H1 (cell line): Measurements from ENCODE around the gene SMCHD1. TPM values are rescaled to one million over a fixed set of nuclear protein-coding genes. Genes with fewer than 3 reads are reported as not detected.

Source experiments
- CTCF ChIA-PET: fragments of 300-600 bp; sonication (Branson Sonifier 250); formaldehyde crosslinking; loops from one replicate; lab custom pipeline; 2021; ENCODE audit not compliant: partially characterized antibody; lab: Charles Lee
- POLR2A ChIA-PET: fragments of 300-600 bp; sonication (Branson Sonifier 250); formaldehyde crosslinking; loops from one replicate; lab custom pipeline; 2021; ENCODE audit warnings: inconsistent platforms; ENCODE audit not compliant: partially characterized antibody; lab: Charles Lee
- DNase-seq, 2 experiments: peaks; one replicate each; pipeline versions ENCODE4 v3.0.0 to v3.0.0-alpha.2; 2010 to 2022; ENCODE audit warnings: low spot score in 2 of 2, low read depth in 1 of 2, mixed read lengths in 1 of 2
- FAIRE-seq: peaks from 2 replicates; lab custom pipeline; 2011; peaks lifted over from hg19 to GRCh38; lab: Jason Lieb, UNC
- H2AFZ ChIP-seq: 2 replicates; pipeline ENCODE4 v1.8.1; 2012; ENCODE audit warnings: low read length, inconsistent platforms
- H2AK5ac ChIP-seq: 2 replicates; pipeline ENCODE4 v1.6.1; 2013; ENCODE audit warnings: low read depth, low read length
- H2BK120ac ChIP-seq: replicated peaks from 2 replicates; pipeline ENCODE3; 2013; ENCODE audit warnings: low read depth, low read length, inconsistent platforms
- H2BK12ac ChIP-seq: 2 replicates; pipeline ENCODE4 v1.6.1; 2013; ENCODE audit warnings: low read depth, low read length
- H2BK15ac ChIP-seq: 2 replicates; pipeline ENCODE4 v1.6.1; 2013; ENCODE audit warnings: low read length
- H2BK20ac ChIP-seq: 2 replicates; pipeline ENCODE4 v1.6.1; 2013; ENCODE audit warnings: low read length
- H2BK5ac ChIP-seq: 2 replicates; pipeline ENCODE4 v1.6.1; 2013; ENCODE audit warnings: low read depth, low read length
- H3K14ac ChIP-seq: 2 replicates; pipeline ENCODE4 v1.6.1; 2013; ENCODE audit warnings: inconsistent platforms; ENCODE audit not compliant: insufficient read length
- H3K18ac ChIP-seq: 2 replicates; pipeline ENCODE4 v1.6.1; 2013; ENCODE audit warnings: low read length; ENCODE audit errors: extremely low read depth
- H3K23ac ChIP-seq: 2 replicates; pipeline ENCODE4 v1.6.1; 2013; ENCODE audit warnings: inconsistent platforms; ENCODE audit not compliant: insufficient read length
- H3K23me2 ChIP-seq: 2 replicates; pipeline ENCODE4 v1.6.1; 2013; ENCODE audit warnings: low read depth, low read length
- H3K27ac ChIP-seq: 2 replicates; pipeline ENCODE4 v1.6.1; 2011; ENCODE audit warnings: low read depth, low read length, inconsistent platforms
- H3K27me3 ChIP-seq, 4 experiments: replicated peaks in 1 of 4; 1 replicate in 1 of 4; 2 replicates in 3 of 4; pipeline versions ENCODE4 v1.6.1 to v1.8.1; 2011 to 2013; ENCODE audit warnings: low read length in 3 of 4, mild to moderate bottlenecking in 3 of 4, inconsistent platforms in 2 of 4, mixed read lengths in 2 of 4, moderate library complexity in 1 of 4; ENCODE audit not compliant: control insufficient read depth in 3 of 4, insufficient read depth in 3 of 4; ENCODE audit errors: extremely low read depth in 1 of 4
- H3K36me3 ChIP-seq, 4 experiments: 2 replicates each; pipeline versions ENCODE4 v1.6.1 to v1.8.1; 2011 to 2013; ENCODE audit warnings: mild to moderate bottlenecking in 4 of 4, low read length in 3 of 4, moderate library complexity in 2 of 4, control low read depth in 1 of 4, inconsistent platforms in 1 of 4; ENCODE audit not compliant: insufficient read depth in 4 of 4, control insufficient read depth in 2 of 4
- H3K4ac ChIP-seq: replicated peaks from 2 replicates; pipeline ENCODE3; 2013; ENCODE audit warnings: low read length, low read depth, mixed read lengths, inconsistent platforms; ENCODE audit not compliant: insufficient read length
- H3K4me1 ChIP-seq, 4 experiments: replicated peaks in 1 of 4; 1 replicate in 1 of 4; 2 replicates in 3 of 4; pipeline versions ENCODE4 v1.6.1 to v1.8.1; 2011 to 2013; ENCODE audit warnings: low read length in 3 of 4, inconsistent platforms in 2 of 4, mixed read lengths in 1 of 4; ENCODE audit not compliant: insufficient read depth in 4 of 4, control insufficient read depth in 3 of 4
- H3K4me2 ChIP-seq, 2 experiments: 2 replicates each; pipeline versions ENCODE4 v1.6.1 to v1.8.1; 2011 to 2013; ENCODE audit warnings: low read depth in 2 of 2, low read length in 2 of 2, control low read depth in 1 of 2, inconsistent platforms in 1 of 2, mild to moderate bottlenecking in 1 of 2; ENCODE audit not compliant: insufficient read depth in 1 of 2
- H3K4me3 ChIP-seq, 4 experiments: fragments of 200-600, 300-600 bp in 1 of 4; sonication (generic), shearing (Covaris generic), sonication (Bioruptor Twin) in 1 of 4; 2 replicates each; pipeline versions ENCODE4 v1.5.1 to v1.8.1; 2011 to 2016; ENCODE audit warnings: low read length in 4 of 4, low read depth in 3 of 4, control low read depth in 2 of 4, inconsistent platforms in 2 of 4, mild to moderate bottlenecking in 2 of 4, mixed read lengths in 1 of 4, moderate library complexity in 1 of 4; ENCODE audit not compliant: insufficient read depth in 2 of 4; ENCODE audit errors: extremely low read depth in 1 of 4
- H3K56ac ChIP-seq: replicated peaks from 2 replicates; pipeline ENCODE3; 2013; ENCODE audit warnings: low read depth, mild to moderate bottlenecking, mixed read lengths, low read length, inconsistent platforms; ENCODE audit not compliant: insufficient read length
- H3K79me1 ChIP-seq: 2 replicates; pipeline ENCODE4 v1.6.1; 2013; ENCODE audit warnings: low read depth, low read length, control low read depth
- H3K79me2 ChIP-seq, 2 experiments: 2 replicates each; pipeline versions ENCODE4 v1.6.1 to v1.8.1; 2012 to 2013; ENCODE audit warnings: low read length in 2 of 2, mild to moderate bottlenecking in 2 of 2, inconsistent platforms in 1 of 2; ENCODE audit not compliant: insufficient read depth in 2 of 2, control insufficient read depth in 1 of 2
- H3K9ac ChIP-seq, 4 experiments: replicated peaks in 1 of 4; 1 replicate in 1 of 4; 2 replicates in 3 of 4; pipeline versions ENCODE4 v1.6.1 to v1.8.1; 2011 to 2013; ENCODE audit warnings: low read depth in 3 of 4, low read length in 3 of 4, control low read depth in 2 of 4, mild to moderate bottlenecking in 2 of 4, moderate library complexity in 2 of 4, inconsistent platforms in 1 of 4; ENCODE audit errors: extremely low read depth in 1 of 4
- H3K9me3 ChIP-seq, 2 experiments: 2 replicates each; pipeline versions ENCODE4 v1.6.1 to v1.8.1; 2012 to 2013; ENCODE audit warnings: mild to moderate bottlenecking in 2 of 2, moderate library complexity in 2 of 2, control low read depth in 1 of 2, inconsistent platforms in 1 of 2, low read depth in 1 of 2, low read length in 1 of 2, mixed read lengths in 1 of 2; ENCODE audit not compliant: insufficient read depth in 2 of 2
- H4K20me1 ChIP-seq, 2 experiments: replicated peaks in 1 of 2; 2 replicates each; pipeline versions ENCODE3 to v1.8.1; 2011 to 2013; ENCODE audit warnings: inconsistent platforms in 2 of 2, low read length in 2 of 2, mild to moderate bottlenecking in 1 of 2; ENCODE audit not compliant: insufficient read depth in 2 of 2, control insufficient read depth in 1 of 2
- H4K5ac ChIP-seq: 2 replicates; pipeline ENCODE4 v1.6.1; 2013; ENCODE audit warnings: low read length, low read depth, mixed read lengths, inconsistent platforms; ENCODE audit not compliant: insufficient read length
- H4K8ac ChIP-seq: 2 replicates; pipeline ENCODE4 v1.8.0; 2013; ENCODE audit warnings: mild to moderate bottlenecking, moderate library complexity, low read length, inconsistent platforms; ENCODE audit not compliant: insufficient read depth; ENCODE audit errors: extremely low read depth
- H4K91ac ChIP-seq: replicated peaks from 2 replicates; pipeline ENCODE3; 2013; ENCODE audit warnings: low read length, mixed read lengths, inconsistent platforms; ENCODE audit not compliant: insufficient read length
- BACH1 ChIP-seq: IDR thresholded peaks from 2 replicates; pipeline ENCODE4 v1.6.1; 2012; ENCODE audit warnings: low read length, improper control_type of control experiment
- CBX5 ChIP-seq: fragments of 300-800, 300-1000 bp; sonication (generic); IDR thresholded peaks from 2 replicates; pipeline ENCODE4 v1.7.1; 2016; ENCODE audit warnings: antibody characterized with exemption, low read length, low read depth
- CHD2 ChIP-seq: IDR thresholded peaks from 2 replicates; pipeline ENCODE4 v1.6.1; 2012; ENCODE audit warnings: low read length, improper control_type of control experiment
- CTBP2 ChIP-seq: IDR thresholded peaks from 2 replicates; pipeline ENCODE4 v1.7.0; 2011; ENCODE audit warnings: borderline replicate concordance, mild to moderate bottlenecking, moderate library complexity, mixed read lengths, low read length; ENCODE audit not compliant: insufficient read depth, insufficient read length
- GABPA ChIP-seq: IDR thresholded peaks from 2 replicates; pipeline ENCODE4 v1.6.1; 2011; ENCODE audit warnings: mild to moderate bottlenecking, low read length, moderate library complexity, borderline replicate concordance; ENCODE audit not compliant: insufficient read depth
- KDM4A ChIP-seq: IDR thresholded peaks from one replicate; pipeline ENCODE4 v1.7.1; 2012; ENCODE audit warnings: low read depth, mild to moderate bottlenecking, moderate library complexity, low read length, inconsistent platforms; ENCODE audit not compliant: severe bottlenecking
- TAF1 ChIP-seq: IDR thresholded peaks from 2 replicates; pipeline ENCODE4 v1.6.1; 2011; ENCODE audit warnings: mild to moderate bottlenecking, low read depth, low read length
- WGBS, 2 experiments: shearing (Covaris generic) in 1 of 2; methylation state at CpG; one replicate each; pipeline versions ENCODE4 v1.1.6 to v1.1.7; 2013 to 2015; ENCODE audit warnings: low lambda C conversion rate in 2 of 2, mixed read lengths in 2 of 2, inconsistent platforms in 1 of 2, low coverage in 1 of 2, missing lambda C conversion rate in 1 of 2; ENCODE audit not compliant: insufficient replicate concordance in 2 of 2, insufficient coverage in 1 of 2, insufficient read length in 1 of 2; ENCODE audit errors: extremely low coverage in 1 of 2, missing lambda C conversion rate in 1 of 2; 5-methylcytosine and 5-hydroxymethylcytosine counted together
- polyA plus RNA-seq, 7 experiments: library from polyadenylated mRNA; depleted of rRNA in 3 of 7; stranded (reverse) in 5 of 7; unstranded in 2 of 7; fragments of >200 nt in 5 of 7; fragments of 200-250 nt in 2 of 7; gene quantifications; 1 replicate in 5 of 7; 2 replicates in 1 of 7; 4 replicates in 1 of 7; pipeline versions ENCODE4 v1.2.1 to v1.2.3, GENCODE V29; 2011 to 2013; ENCODE audit warnings: missing spikeins in 2 of 7, mixed read lengths in 2 of 7
- total RNA-seq: library from RNA; stranded (reverse); fragmentation: NEBNext Ultra II Directional; extraction: Animal tissue kit (Norgen Biotek cat#: 25700); gene quantifications from 2 replicates; pipeline ENCODE4 v1.2.1, GENCODE V29; 2021
- TF ChIP-seq, protein P1 (sequence below): IDR thresholded peaks from 2 replicates; pipeline ENCODE4 v1.6.1; 2012; ENCODE audit warnings: inconsistent platforms
- TF ChIP-seq, protein P2 (sequence below): IDR thresholded peaks from 2 replicates; pipeline ENCODE4 v1.6.1; 2012; ENCODE audit warnings: inconsistent platforms

The SMCHD1 gene
- total and polyA plus RNA-seq, 2 of the 8 experiments (the other 6 are each of a cell fraction or from before 2014, with no cell fraction given), result 9.3 to 32.0 TPM

DNA sequence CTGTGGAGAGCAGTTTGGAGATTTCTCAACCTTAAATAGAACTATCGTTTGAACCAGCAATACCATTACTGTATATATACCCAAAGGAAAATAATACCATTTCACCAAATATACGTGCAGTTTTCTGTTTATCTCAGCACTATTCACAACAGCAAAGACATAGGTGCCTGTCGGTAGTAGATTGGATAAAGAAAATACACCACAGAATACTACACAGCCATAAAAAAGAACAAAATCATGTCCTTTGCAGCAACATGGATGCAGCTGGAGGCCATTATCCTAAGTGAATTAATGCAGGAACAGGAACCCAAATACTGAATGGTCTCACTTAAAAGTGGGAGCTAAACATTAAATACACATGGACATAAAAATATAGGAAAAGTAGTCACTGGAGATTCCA, 81.3 kb downstream of the SMCHD1 start:
- H3K56ac ChIP-seq, result no peak overlapping the region
- TF ChIP-seq BACH1, result no peak
- no peak for TF ChIP-seq CBX5
- no peak for TF ChIP-seq GABPA
- TF ChIP-seq, protein P1, sequence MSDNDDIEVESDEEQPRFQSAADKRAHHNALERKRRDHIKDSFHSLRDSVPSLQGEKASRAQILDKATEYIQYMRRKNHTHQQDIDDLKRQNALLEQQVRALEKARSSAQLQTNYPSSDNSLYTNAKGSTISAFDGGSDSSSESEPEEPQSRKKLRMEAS, result no peak
- TF ChIP-seq, protein P2, sequence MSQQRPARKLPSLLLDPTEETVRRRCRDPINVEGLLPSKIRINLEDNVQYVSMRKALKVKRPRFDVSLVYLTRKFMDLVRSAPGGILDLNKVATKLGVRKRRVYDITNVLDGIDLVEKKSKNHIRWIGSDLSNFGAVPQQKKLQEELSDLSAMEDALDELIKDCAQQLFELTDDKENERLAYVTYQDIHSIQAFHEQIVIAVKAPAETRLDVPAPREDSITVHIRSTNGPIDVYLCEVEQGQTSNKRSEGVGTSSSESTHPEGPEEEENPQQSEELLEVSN, result no peak
- no peak for TF ChIP-seq CHD2
- TF ChIP-seq CTBP2, result no peak
- no peak for TF ChIP-seq TAF1
- TF ChIP-seq KDM4A, result no peak

More for the DNA sequence above, 81.3 kb downstream of the SMCHD1 start:
- Histone ChIP-seq H3K14ac (no peak overlapping the region), H2BK12ac (no peak overlapping the region), H2BK5ac (no peak overlapping the region), H4K20me1 (no peaks in the 10 kb centered on the region), H3K27ac (no peak overlapping the region), H2BK20ac (no peak overlapping the region), H3K23me2 (no peaks in the 10 kb centered on the region), H3K4me3 (no peak overlapping the region), H2AK5ac (no peak overlapping the region), H3K23ac (no peak overlapping the region), H3K9ac (no peak overlapping the region), H4K91ac (no peak overlapping the region), H3K79me2 (no peaks in the 10 kb centered on the region), H3K4me2 (no peak overlapping the region), H2BK15ac (no peak overlapping the region), H3K27me3 (no peaks in the 10 kb centered on the region), H4K5ac (no peak overlapping the region), H4K8ac (no peak overlapping the region), H3K4me1 (no peaks in the 10 kb centered on the region), H3K9me3 (no peaks in the 10 kb centered on the region), H3K18ac (no peak overlapping the region), H2AFZ (no peak overlapping the region), H2BK120ac (no peak overlapping the region), H3K4ac (no peak overlapping the region), H3K36me3 (peaks cover 0 to 55% (median 16%) of the 10 kb centered on the region in 4 experiments; a peak in 6 of 8 replicates), H3K79me1 (no peaks in the 10 kb centered on the region)
- DNase-seq (no peak), FAIRE-seq (no peak)
- ChIA-PET POLR2A (no interaction called here), CTCF (no interaction called here)
- whole genome bisulfite sequencing, 2 experiments, result 82% methylated on average over 3 of the region's 3 CpGs; no CpG with 5 or more reads in 1 of the 2 experiments
